WTC11 (cell line): ENCODE data around the gene TNRC18. TPM values are rescaled to one million over a fixed set of nuclear protein-coding genes. Genes with fewer than 3 reads are reported as not detected.
A peak's percentile ranks its signal among the peaks of the same experiment; 100 is the strongest.

Experiments used
- ATAC-seq: fragments of 200-7000 bp; cut with Tn5 transposase; 2 replicates; pipeline ENCODE4 v1.10.0; 2021; ENCODE audit warnings: mild to moderate bottlenecking, moderate library complexity
- CTCF ChIA-PET: fragments of 300-600 bp; sonication (Branson Sonifier 250); formaldehyde crosslinking; loops from one replicate; lab custom pipeline; 2021; ENCODE audit warnings: antibody characterized with exemption; lab: Charles Lee
- POLR2A ChIA-PET: fragments of 350-600 bp; sonication (Branson Sonifier 250); formaldehyde crosslinking; loops from one replicate; lab custom pipeline; 2021; ENCODE audit warnings: antibody characterized with exemption; lab: Charles Lee
- DNase-seq: peaks from one replicate; pipeline ENCODE4 v3.0.0; 2021; ENCODE audit warnings: low spot score
- H3K27ac Mint-ChIP-seq: 2 replicates; pipeline ENCODE4 v1.8.0; 2021; ENCODE audit warnings: mixed read lengths
- H3K27me3 Mint-ChIP-seq: 2 replicates; pipeline ENCODE4 v1.8.0; 2021; ENCODE audit warnings: low read depth, mild to moderate bottlenecking, moderate library complexity, mixed read lengths
- H3K36me3 Mint-ChIP-seq: 2 replicates; pipeline ENCODE4 v1.8.0; 2021; ENCODE audit warnings: mixed read lengths
- H3K4me1 Mint-ChIP-seq: 2 replicates; pipeline ENCODE4 v1.8.0; 2022; ENCODE audit warnings: mixed read lengths
- H3K4me3 Mint-ChIP-seq: 2 replicates; pipeline ENCODE4 v1.8.0; 2021; ENCODE audit warnings: mild to moderate bottlenecking, moderate library complexity, mixed read lengths
- H3K9me3 Mint-ChIP-seq: 2 replicates; pipeline ENCODE4 v1.8.0; 2021; ENCODE audit warnings: mixed read lengths
- ETV6 ChIP-seq: sonication (generic); formaldehyde crosslinking; IDR thresholded peaks from 2 replicates; pipeline ENCODE4 v1.8.1; 2022; ENCODE audit warnings: mild to moderate bottlenecking, missing genetic modification reagents
- FOXK1 ChIP-seq: sonication (generic); formaldehyde crosslinking; IDR thresholded peaks from 2 replicates; pipeline ENCODE4 v1.8.0; 2022; ENCODE audit warnings: mild to moderate bottlenecking, moderate library complexity, missing genetic modification reagents
- FOXP1 ChIP-seq: sonication (generic); formaldehyde crosslinking; IDR thresholded peaks from 2 replicates; pipeline ENCODE4 v1.8.0; 2022; ENCODE audit warnings: missing genetic modification reagents, mild to moderate bottlenecking, moderate library complexity, borderline replicate concordance
- GTF2I ChIP-seq: fragments of 250-450 bp; sonication (Bioruptor Pico); conservative IDR thresholded peaks from 2 replicates; pipeline ENCODE4 v1.4.0; 2021; ENCODE audit warnings: mild to moderate bottlenecking
- TEAD1 ChIP-seq: sonication (generic); formaldehyde crosslinking; IDR thresholded peaks from 2 replicates; pipeline ENCODE4 v1.8.0; 2022; ENCODE audit warnings: mild to moderate bottlenecking, missing genetic modification reagents
- TEAD4 ChIP-seq: sonication (generic); formaldehyde crosslinking; IDR thresholded peaks from 2 replicates; pipeline ENCODE4 v1.8.0; 2022; ENCODE audit warnings: mild to moderate bottlenecking, missing genetic modification reagents
- ZNF219 ChIP-seq: sonication (generic); formaldehyde crosslinking; IDR thresholded peaks from 2 replicates; pipeline ENCODE4 v1.8.0; 2023; ENCODE audit warnings: missing genetic modification reagents, mild to moderate bottlenecking, borderline replicate concordance
- total RNA-seq: library from RNA; stranded (reverse); gene quantifications from 3 replicates; pipeline ENCODE4 v1.2.3, GENCODE V29; 2021
- TF ChIP-seq, protein P1 (sequence below): sonication (generic); formaldehyde crosslinking; IDR thresholded peaks from 2 replicates; pipeline ENCODE4 v1.8.1; 2023; ENCODE audit warnings: mild to moderate bottlenecking, missing genetic modification reagents, moderate library complexity
- TF ChIP-seq, protein P2 (sequence below): sonication (generic); formaldehyde crosslinking; IDR thresholded peaks from 2 replicates; pipeline ENCODE4 v1.8.1; 2023; ENCODE audit warnings: mild to moderate bottlenecking, missing genetic modification reagents
- TF ChIP-seq, protein P3 (sequence below): sonication (generic); formaldehyde crosslinking; conservative IDR thresholded peaks from 2 replicates; pipeline ENCODE4 v1.8.1; 2022; ENCODE audit warnings: mild to moderate bottlenecking, missing genetic modification reagents
- TF ChIP-seq, protein P4 (sequence below): sonication (generic); formaldehyde crosslinking; IDR thresholded peaks from 2 replicates; pipeline ENCODE4 v1.8.0; 2023; ENCODE audit warnings: missing genetic modification reagents, mild to moderate bottlenecking, borderline replicate concordance
- TF ChIP-seq, protein P5 (sequence below): sonication (generic); formaldehyde crosslinking; IDR thresholded peaks from 2 replicates; pipeline ENCODE4 v1.8.1; 2022; ENCODE audit warnings: mild to moderate bottlenecking, moderate library complexity, missing genetic modification reagents
- TF ChIP-seq, protein P6 (sequence below): sonication (generic); formaldehyde crosslinking; IDR thresholded peaks from 2 replicates; pipeline ENCODE4 v1.8.1; 2023; ENCODE audit warnings: mild to moderate bottlenecking, missing genetic modification reagents, moderate library complexity
- TF ChIP-seq, protein P7 (sequence below): sonication (generic); formaldehyde crosslinking; IDR thresholded peaks from 2 replicates; pipeline ENCODE4 v1.8.0; 2022; ENCODE audit warnings: mild to moderate bottlenecking, missing genetic modification reagents

The TNRC18 gene
- total RNA-seq, 1 experiment from 2014 or later = 55.0 TPM

DNA sequence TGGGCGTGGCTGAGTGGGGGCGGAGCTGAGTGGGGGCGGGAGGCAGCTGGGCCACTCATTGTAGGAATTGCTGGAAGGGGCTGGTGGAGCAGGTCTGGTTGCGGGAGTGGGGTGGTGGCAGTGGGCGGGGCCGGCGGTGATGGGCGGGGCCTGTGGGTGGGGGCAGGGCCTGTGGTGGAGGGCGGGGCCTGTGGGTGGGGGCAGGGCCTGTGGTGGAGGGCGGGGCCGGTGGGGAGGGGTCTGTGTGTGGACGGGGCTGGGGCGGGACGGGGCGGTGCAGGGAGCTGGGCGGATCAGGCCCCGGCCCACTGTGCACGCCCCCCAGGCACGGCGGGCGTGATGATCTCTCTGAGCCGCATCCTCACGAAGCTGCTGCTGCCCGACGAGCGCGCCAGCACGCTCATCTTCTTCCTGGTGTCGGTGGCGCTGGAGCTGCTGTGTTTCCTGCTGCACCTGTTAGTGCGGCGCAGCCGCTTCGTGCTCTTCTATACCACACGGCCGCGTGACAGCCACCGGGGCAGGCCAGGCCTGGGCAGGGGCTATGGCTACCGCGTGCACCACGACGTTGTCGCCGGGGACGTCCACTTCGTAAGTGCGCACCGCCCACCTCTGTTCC is 126.9 kb downstream of the TNRC18 start (continued):
- TF ChIP-seq, protein P1, sequence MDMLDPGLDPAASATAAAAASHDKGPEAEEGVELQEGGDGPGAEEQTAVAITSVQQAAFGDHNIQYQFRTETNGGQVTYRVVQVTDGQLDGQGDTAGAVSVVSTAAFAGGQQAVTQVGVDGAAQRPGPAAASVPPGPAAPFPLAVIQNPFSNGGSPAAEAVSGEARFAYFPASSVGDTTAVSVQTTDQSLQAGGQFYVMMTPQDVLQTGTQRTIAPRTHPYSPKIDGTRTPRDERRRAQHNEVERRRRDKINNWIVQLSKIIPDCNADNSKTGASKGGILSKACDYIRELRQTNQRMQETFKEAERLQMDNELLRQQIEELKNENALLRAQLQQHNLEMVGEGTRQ = peak; percentile 27; the same call in 1 of the 2 replicates
- TF ChIP-seq, protein P2, sequence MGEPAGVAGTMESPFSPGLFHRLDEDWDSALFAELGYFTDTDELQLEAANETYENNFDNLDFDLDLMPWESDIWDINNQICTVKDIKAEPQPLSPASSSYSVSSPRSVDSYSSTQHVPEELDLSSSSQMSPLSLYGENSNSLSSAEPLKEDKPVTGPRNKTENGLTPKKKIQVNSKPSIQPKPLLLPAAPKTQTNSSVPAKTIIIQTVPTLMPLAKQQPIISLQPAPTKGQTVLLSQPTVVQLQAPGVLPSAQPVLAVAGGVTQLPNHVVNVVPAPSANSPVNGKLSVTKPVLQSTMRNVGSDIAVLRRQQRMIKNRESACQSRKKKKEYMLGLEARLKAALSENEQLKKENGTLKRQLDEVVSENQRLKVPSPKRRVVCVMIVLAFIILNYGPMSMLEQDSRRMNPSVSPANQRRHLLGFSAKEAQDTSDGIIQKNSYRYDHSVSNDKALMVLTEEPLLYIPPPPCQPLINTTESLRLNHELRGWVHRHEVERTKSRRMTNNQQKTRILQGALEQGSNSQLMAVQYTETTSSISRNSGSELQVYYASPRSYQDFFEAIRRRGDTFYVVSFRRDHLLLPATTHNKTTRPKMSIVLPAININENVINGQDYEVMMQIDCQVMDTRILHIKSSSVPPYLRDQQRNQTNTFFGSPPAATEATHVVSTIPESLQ (CRISPR knock-in tag) = no peak
- TF ChIP-seq, protein P3, sequence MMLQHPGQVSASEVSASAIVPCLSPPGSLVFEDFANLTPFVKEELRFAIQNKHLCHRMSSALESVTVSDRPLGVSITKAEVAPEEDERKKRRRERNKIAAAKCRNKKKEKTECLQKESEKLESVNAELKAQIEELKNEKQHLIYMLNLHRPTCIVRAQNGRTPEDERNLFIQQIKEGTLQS (CRISPR knock-in tag) = no peak
- TF ChIP-seq, protein P4, sequence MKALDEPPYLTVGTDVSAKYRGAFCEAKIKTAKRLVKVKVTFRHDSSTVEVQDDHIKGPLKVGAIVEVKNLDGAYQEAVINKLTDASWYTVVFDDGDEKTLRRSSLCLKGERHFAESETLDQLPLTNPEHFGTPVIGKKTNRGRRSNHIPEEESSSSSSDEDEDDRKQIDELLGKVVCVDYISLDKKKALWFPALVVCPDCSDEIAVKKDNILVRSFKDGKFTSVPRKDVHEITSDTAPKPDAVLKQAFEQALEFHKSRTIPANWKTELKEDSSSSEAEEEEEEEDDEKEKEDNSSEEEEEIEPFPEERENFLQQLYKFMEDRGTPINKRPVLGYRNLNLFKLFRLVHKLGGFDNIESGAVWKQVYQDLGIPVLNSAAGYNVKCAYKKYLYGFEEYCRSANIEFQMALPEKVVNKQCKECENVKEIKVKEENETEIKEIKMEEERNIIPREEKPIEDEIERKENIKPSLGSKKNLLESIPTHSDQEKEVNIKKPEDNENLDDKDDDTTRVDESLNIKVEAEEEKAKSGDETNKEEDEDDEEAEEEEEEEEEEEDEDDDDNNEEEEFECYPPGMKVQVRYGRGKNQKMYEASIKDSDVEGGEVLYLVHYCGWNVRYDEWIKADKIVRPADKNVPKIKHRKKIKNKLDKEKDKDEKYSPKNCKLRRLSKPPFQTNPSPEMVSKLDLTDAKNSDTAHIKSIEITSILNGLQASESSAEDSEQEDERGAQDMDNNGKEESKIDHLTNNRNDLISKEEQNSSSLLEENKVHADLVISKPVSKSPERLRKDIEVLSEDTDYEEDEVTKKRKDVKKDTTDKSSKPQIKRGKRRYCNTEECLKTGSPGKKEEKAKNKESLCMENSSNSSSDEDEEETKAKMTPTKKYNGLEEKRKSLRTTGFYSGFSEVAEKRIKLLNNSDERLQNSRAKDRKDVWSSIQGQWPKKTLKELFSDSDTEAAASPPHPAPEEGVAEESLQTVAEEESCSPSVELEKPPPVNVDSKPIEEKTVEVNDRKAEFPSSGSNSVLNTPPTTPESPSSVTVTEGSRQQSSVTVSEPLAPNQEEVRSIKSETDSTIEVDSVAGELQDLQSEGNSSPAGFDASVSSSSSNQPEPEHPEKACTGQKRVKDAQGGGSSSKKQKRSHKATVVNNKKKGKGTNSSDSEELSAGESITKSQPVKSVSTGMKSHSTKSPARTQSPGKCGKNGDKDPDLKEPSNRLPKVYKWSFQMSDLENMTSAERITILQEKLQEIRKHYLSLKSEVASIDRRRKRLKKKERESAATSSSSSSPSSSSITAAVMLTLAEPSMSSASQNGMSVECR (CRISPR knock-in tag) = peak; percentile 69; the same call in 1 of the 2 replicates
- 0 out of 2 replicates have a peak, but pooled peaks have one; percentile 24 for TF ChIP-seq ETV6 (CRISPR knock-in tag)
- peak; percentile 32; the same call in 1 of the 2 replicates for TF ChIP-seq TEAD4 (CRISPR knock-in tag)
- peak; percentile 44; the same call in 1 of the 2 replicates for TF ChIP-seq TEAD1 (CRISPR knock-in tag)
- TF ChIP-seq, protein P5, sequence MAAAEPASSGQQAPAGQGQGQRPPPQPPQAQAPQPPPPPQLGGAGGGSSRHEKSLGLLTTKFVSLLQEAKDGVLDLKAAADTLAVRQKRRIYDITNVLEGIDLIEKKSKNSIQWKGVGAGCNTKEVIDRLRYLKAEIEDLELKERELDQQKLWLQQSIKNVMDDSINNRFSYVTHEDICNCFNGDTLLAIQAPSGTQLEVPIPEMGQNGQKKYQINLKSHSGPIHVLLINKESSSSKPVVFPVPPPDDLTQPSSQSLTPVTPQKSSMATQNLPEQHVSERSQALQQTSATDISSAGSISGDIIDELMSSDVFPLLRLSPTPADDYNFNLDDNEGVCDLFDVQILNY = no peak
- peak; percentile 75; the same call in 1 of the 2 replicates for TF ChIP-seq FOXP1 (CRISPR knock-in tag)
- TF ChIP-seq, protein P6, sequence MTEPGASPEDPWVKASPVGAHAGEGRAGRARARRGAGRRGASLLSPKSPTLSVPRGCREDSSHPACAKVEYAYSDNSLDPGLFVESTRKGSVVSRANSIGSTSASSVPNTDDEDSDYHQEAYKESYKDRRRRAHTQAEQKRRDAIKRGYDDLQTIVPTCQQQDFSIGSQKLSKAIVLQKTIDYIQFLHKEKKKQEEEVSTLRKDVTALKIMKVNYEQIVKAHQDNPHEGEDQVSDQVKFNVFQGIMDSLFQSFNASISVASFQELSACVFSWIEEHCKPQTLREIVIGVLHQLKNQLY (CRISPR knock-in tag) = no peak

DNA sequence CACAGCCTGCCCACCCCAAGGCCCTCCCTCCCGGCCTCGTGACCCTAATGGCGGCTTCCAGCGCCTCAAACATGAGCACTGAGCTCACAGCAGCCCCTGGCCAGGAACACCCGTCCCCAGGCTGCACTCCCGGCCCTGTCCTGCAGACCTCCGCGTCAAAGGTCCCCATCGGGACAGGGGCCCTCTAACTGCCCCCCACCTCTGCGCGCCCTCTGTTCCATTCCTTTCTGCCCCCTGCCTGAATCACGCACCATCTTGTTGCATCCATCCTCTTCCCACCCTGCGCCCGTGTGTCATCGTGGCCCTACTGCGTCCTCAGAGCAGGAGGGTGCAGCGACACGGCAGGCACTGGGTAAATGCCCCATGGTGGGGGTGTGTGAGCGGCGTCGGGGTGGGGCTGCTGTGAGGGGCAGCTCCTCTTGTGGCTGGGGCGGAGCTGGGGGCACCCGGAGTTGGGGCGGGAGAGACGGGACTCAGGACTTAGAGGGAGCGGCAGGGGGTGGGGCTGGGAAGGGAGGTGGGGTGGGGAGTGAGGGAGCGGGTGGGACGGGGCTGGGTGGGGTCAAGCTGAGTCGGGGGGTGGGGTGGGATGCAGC is 127.5 kb downstream of the TNRC18 start:
- ATAC-seq = peak; percentile 57
- CTCF ChIA-PET = interaction anchor here (0.5 to 2.7 kb wide), 17 partner anchors 11 to 504 kb away, joined by 3 to 47 read pairs (median 4); no protein-coding TSS in a partner anchor

More for the DNA sequence above, 127.5 kb downstream of the TNRC18 start:
- DNase-seq = peak; percentile 57
- TF ChIP-seq FOXK1 (CRISPR knock-in tag) = peak; percentile 56; the same call in 1 of the 2 replicates
- TF ChIP-seq, protein P7, sequence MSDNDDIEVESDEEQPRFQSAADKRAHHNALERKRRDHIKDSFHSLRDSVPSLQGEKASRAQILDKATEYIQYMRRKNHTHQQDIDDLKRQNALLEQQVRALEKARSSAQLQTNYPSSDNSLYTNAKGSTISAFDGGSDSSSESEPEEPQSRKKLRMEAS = 0 out of 2 replicates have a peak, but pooled peaks have one; percentile 16
- no peak for TF ChIP-seq GTF2I (CRISPR knock-in tag)
- no peak for TF ChIP-seq ZNF219 (CRISPR knock-in tag)
- TF ChIP-seq, protein P1 = 0 out of 2 replicates have a peak, but pooled peaks have one; percentile 11
- peaks cover 9% of the 10 kb centered on the region for H3K36me3 Mint-ChIP-seq
- peaks cover 4% of the 10 kb centered on the region; the same call in 1 of the 2 replicates for H3K9me3 Mint-ChIP-seq
- peaks cover 19% of the 10 kb centered on the region for H3K27me3 Mint-ChIP-seq
- POLR2A ChIA-PET = interaction anchor here (1.2 to 1.6 kb wide), 2 partner anchors 55 to 127 kb away, joined by 3 to 5 read pairs; partner anchors contain the start of gene TNRC18
- H3K27ac Mint-ChIP-seq = peak overlapping the region; percentile 86
- H3K4me3 Mint-ChIP-seq = peak overlapping the region; percentile 91
- H3K4me1 Mint-ChIP-seq = peaks cover 9% of the 10 kb centered on the region
